Chondrocyte (in vitro differentiated cells): ENCODE measurements around the gene AS3MT. TPM values are rescaled to one million over a fixed set of nuclear protein-coding genes. Genes with fewer than 3 reads are reported as not detected.
A peak's percentile ranks its signal among the peaks of the same experiment; 100 is the strongest.
"Not testable (repeated sequence)": the region's sequence is repeated elsewhere in the genome, so short reads cannot be mapped to it uniquely, and the experiment has no call there.

Experiments used
- DNase-seq: peaks from one replicate; pipeline ENCODE4 v3.0.0; 2021; ENCODE audit warnings: mixed read lengths, low spot score
- H3K27ac Mint-ChIP-seq: one replicate; pipeline ENCODE4 v1.8.0; 2021; ENCODE audit warnings: mild to moderate bottlenecking, moderate library complexity, mixed read lengths; ENCODE audit not compliant: unreplicated experiment
- H3K27me3 Mint-ChIP-seq: 2 replicates; pipeline ENCODE4 v1.8.0; 2021; ENCODE audit warnings: low read depth, mixed read lengths
- H3K36me3 Mint-ChIP-seq: 2 replicates; pipeline ENCODE4 v1.8.0; 2021; ENCODE audit warnings: low read depth, mixed read lengths
- H3K4me1 Mint-ChIP-seq: 2 replicates; pipeline ENCODE4 v1.8.0; 2021; ENCODE audit warnings: low read depth, mild to moderate bottlenecking, mixed read lengths
- H3K4me3 Mint-ChIP-seq: one replicate; pipeline ENCODE4 v1.8.0; 2021; ENCODE audit warnings: mild to moderate bottlenecking, moderate library complexity, mixed read lengths; ENCODE audit not compliant: unreplicated experiment
- H3K9me3 Mint-ChIP-seq: 2 replicates; pipeline ENCODE4 v1.8.0; 2021; ENCODE audit warnings: low read depth, mixed read lengths
- CTCF ChIP-seq: fragments of 200-600 bp; sonication (generic); IDR thresholded peaks from 2 replicates; pipeline ENCODE4 v1.5.0; 2021; ENCODE audit warnings: antibody characterized with exemption, mild to moderate bottlenecking, moderate library complexity
- total RNA-seq: library from RNA; stranded (reverse); gene quantifications from 3 replicates; pipeline ENCODE4 v1.2.1, GENCODE V29; 2021

Gene AS3MT
- total RNA-seq, 1 donor from 2014 or later = 2.2 TPM

GRCh38 chr10:102919992-102920739 is 50.9 kb downstream of the AS3MT start:
- peaks cover 70% of the 10 kb centered on the region for H3K4me1 Mint-ChIP-seq
- TF ChIP-seq CTCF = no peak
- peaks cover 2% of the 10 kb centered on the region for H3K36me3 Mint-ChIP-seq
- H3K27ac Mint-ChIP-seq = peak overlapping the region; percentile 68
- H3K4me3 Mint-ChIP-seq = peak overlapping the region; percentile 90
- no peaks in the 10 kb centered on the region for H3K9me3 Mint-ChIP-seq
- no peak for DNase-seq
- H3K27me3 Mint-ChIP-seq = no peaks in the 10 kb centered on the region

- no peaks in the 10 kb centered on the region for H3K27me3 Mint-ChIP-seq
- peak overlapping the region; percentile 90 for H3K4me3 Mint-ChIP-seq
- peaks cover 5% of the 10 kb centered on the region for H3K36me3 Mint-ChIP-seq
- peaks cover 58% of the 10 kb centered on the region for H3K4me1 Mint-ChIP-seq
- no peaks in the 10 kb centered on the region for H3K9me3 Mint-ChIP-seq
- no peak overlapping the region for H3K27ac Mint-ChIP-seq
- TF ChIP-seq CTCF = no peak
- no peak for DNase-seq
Observed at GRCh38 chr10:102923601-102924000, 54.3 kb downstream of the AS3MT start.

GRCh38 chr10:102926842-102927241 is 57.6 kb downstream of the AS3MT start:
- no peak overlapping the region for H3K4me3 Mint-ChIP-seq
- DNase-seq = no peak
- peaks cover 3% of the 10 kb centered on the region for H3K9me3 Mint-ChIP-seq
- no peak for TF ChIP-seq CTCF
- peaks cover 7% of the 10 kb centered on the region for H3K36me3 Mint-ChIP-seq
- peaks cover 29% of the 10 kb centered on the region for H3K4me1 Mint-ChIP-seq
- H3K27ac Mint-ChIP-seq = peak overlapping the region; percentile 45
- H3K27me3 Mint-ChIP-seq = no peaks in the 10 kb centered on the region

GRCh38 chr10:102927311-102928010 is 58.2 kb downstream of the AS3MT start:
- Mint-ChIP-seq H3K4me3 (no peak overlapping the region), H3K4me1 (peaks cover 23% of the 10 kb centered on the region), H3K9me3 (peaks cover 4% of the 10 kb centered on the region), H3K36me3 (peaks cover 8% of the 10 kb centered on the region), H3K27me3 (no peaks in the 10 kb centered on the region), H3K27ac (no peak overlapping the region)
- no peak for TF ChIP-seq CTCF
- no peak for DNase-seq

- H3K9me3 Mint-ChIP-seq, H3K27me3 Mint-ChIP-seq, H3K36me3 Mint-ChIP-seq, H3K4me3 Mint-ChIP-seq, DNase-seq, H3K27ac Mint-ChIP-seq: not testable (repeated sequence)
- peaks cover 13% of the 10 kb centered on the region for H3K4me1 Mint-ChIP-seq
Observed at GRCh38 chr10:102928442-102928841, 59.2 kb downstream of the AS3MT start.
